Endothelial cell (in vitro differentiated cells): ENCODE measurements around the gene PLCB1. TPM values are rescaled to one million over a fixed set of nuclear protein-coding genes. Genes with fewer than 3 reads are reported as not detected.
"Not testable (repeated sequence)": the region's sequence is repeated elsewhere in the genome, so short reads cannot be mapped to it uniquely, and the experiment has no call there.

Experiments used
- DNase-seq: peaks from one replicate; pipeline ENCODE4 v3.0.0; 2021; ENCODE audit warnings: low spot score
- H3K27ac Mint-ChIP-seq: one replicate; pipeline ENCODE4 v1.8.0; 2021; ENCODE audit warnings: mixed read lengths, inconsistent platforms; ENCODE audit not compliant: unreplicated experiment
- H3K27me3 Mint-ChIP-seq: one replicate; pipeline ENCODE4 v1.8.0; 2021; ENCODE audit warnings: mild to moderate bottlenecking, moderate library complexity, mixed read lengths, inconsistent platforms; ENCODE audit not compliant: unreplicated experiment
- H3K36me3 Mint-ChIP-seq: one replicate; pipeline ENCODE4 v1.8.0; 2021; ENCODE audit warnings: mild to moderate bottlenecking, low read depth, mixed read lengths, inconsistent platforms; ENCODE audit not compliant: unreplicated experiment
- H3K4me1 Mint-ChIP-seq: one replicate; pipeline ENCODE4 v1.8.0; 2021; ENCODE audit warnings: mild to moderate bottlenecking, mixed read lengths, inconsistent platforms; ENCODE audit not compliant: unreplicated experiment
- H3K4me3 Mint-ChIP-seq: one replicate; pipeline ENCODE4 v1.8.0; 2021; ENCODE audit warnings: mild to moderate bottlenecking, mixed read lengths, inconsistent platforms; ENCODE audit not compliant: unreplicated experiment
- H3K9me3 Mint-ChIP-seq: one replicate; pipeline ENCODE4 v1.8.0; 2021; ENCODE audit warnings: mixed read lengths, inconsistent platforms; ENCODE audit not compliant: unreplicated experiment
- total RNA-seq: library from RNA; stranded (reverse); fragmentation: NEBNext Ultra II Directional; extraction: Animal tissue kit (Norgen Biotek cat#: 25700); gene quantifications from one replicate; pipeline ENCODE4 v1.2.1, GENCODE V29; 2021; ENCODE audit not compliant: unreplicated experiment
- TF ChIP-seq, protein P1 (sequence below): fragments of 200-600 bp; sonication (generic); IDR thresholded peaks from one replicate; pipeline ENCODE4 v1.5.0; 2021; ENCODE audit warnings: antibody characterized with exemption; ENCODE audit not compliant: unreplicated experiment

PLCB1 gene
- total RNA-seq, 1 donor from 2014 or later: 8.1 TPM

DNA sequence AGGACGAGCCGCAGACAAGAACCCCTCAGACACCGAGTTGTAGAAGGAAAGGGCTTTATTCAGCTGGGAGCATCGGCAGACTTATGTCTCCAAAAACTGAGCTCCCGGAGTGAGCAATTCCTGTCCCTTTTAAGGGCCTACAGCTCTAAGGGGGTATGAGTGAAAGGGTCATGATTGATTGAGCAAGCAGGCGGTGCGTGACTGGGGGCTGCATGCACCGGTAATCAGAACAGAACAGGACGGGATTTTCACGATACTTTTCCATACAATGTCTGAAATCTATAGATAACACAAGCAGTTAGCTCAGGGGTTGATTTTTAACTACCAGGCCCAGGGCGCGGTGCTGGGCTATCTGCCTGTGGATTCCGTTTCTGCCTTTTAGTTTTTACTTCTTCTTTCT, 710.5 kb downstream of the PLCB1 start:
- H3K9me3 Mint-ChIP-seq: no peaks in the 10 kb centered on the region
- no peaks in the 10 kb centered on the region for H3K4me1 Mint-ChIP-seq
- no peaks in the 10 kb centered on the region for H3K36me3 Mint-ChIP-seq
- no peaks in the 10 kb centered on the region for H3K27me3 Mint-ChIP-seq
- no peak overlapping the region for H3K27ac Mint-ChIP-seq
- DNase-seq: no peak
- no peak overlapping the region for H3K4me3 Mint-ChIP-seq
- TF ChIP-seq, protein P1, sequence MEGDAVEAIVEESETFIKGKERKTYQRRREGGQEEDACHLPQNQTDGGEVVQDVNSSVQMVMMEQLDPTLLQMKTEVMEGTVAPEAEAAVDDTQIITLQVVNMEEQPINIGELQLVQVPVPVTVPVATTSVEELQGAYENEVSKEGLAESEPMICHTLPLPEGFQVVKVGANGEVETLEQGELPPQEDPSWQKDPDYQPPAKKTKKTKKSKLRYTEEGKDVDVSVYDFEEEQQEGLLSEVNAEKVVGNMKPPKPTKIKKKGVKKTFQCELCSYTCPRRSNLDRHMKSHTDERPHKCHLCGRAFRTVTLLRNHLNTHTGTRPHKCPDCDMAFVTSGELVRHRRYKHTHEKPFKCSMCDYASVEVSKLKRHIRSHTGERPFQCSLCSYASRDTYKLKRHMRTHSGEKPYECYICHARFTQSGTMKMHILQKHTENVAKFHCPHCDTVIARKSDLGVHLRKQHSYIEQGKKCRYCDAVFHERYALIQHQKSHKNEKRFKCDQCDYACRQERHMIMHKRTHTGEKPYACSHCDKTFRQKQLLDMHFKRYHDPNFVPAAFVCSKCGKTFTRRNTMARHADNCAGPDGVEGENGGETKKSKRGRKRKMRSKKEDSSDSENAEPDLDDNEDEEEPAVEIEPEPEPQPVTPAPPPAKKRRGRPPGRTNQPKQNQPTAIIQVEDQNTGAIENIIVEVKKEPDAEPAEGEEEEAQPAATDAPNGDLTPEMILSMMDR: no peak

DNA sequence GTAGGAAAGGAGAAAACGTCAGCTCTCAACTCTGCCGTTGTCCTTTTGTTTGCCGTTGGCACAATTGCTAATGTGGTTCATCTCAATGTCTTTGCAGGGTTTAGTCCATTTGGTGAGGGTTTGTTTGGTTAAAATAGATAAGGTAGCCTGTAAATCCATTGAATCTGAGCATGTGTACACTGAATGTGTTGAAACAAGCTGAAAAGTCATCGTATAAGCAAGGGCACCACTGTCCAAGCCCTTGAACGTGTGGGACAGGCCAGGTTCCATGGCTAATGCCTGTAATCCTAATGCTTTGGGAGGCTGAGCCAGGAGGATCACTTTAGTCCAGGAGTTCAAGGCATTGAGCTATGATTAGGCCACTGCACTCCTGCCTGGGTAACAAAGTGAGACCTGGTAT, 712.1 kb downstream of the PLCB1 start:
- H3K9me3 Mint-ChIP-seq: no peaks in the 10 kb centered on the region
- H3K4me3 Mint-ChIP-seq: no peak overlapping the region
- no peaks in the 10 kb centered on the region for H3K4me1 Mint-ChIP-seq
- no peaks in the 10 kb centered on the region for H3K36me3 Mint-ChIP-seq
- TF ChIP-seq, protein P1: no peak
- no peaks in the 10 kb centered on the region for H3K27me3 Mint-ChIP-seq
- no peak overlapping the region for H3K27ac Mint-ChIP-seq
- DNase-seq: no peak

DNA sequence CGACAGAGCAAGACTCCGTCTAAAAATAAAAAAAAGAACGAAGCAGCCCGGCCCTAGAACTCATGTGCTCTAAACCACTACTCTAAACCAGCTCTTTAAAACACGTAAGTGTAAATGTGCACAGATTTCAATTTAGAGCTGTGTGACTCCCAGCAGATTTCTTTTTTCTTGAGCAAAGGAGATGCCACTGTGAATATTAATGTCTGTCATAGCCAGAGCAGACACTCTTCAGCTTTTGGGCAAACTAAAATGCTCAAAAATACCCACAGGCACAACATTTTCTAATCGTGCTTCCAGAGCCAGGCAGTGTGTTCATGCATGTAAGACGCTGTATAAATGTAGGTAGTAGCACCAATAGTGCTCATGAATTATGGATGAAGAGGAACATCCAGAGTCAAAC, 717.9 kb downstream of the PLCB1 start:
- Mint-ChIP-seq H3K27me3 (no peaks in the 10 kb centered on the region), H3K4me3 (no peak overlapping the region), H3K27ac (no peak overlapping the region), H3K9me3 (no peaks in the 10 kb centered on the region), H3K36me3 (no peaks in the 10 kb centered on the region), H3K4me1 (no peaks in the 10 kb centered on the region)
- no peak for DNase-seq
- TF ChIP-seq, protein P1: no peak

DNA sequence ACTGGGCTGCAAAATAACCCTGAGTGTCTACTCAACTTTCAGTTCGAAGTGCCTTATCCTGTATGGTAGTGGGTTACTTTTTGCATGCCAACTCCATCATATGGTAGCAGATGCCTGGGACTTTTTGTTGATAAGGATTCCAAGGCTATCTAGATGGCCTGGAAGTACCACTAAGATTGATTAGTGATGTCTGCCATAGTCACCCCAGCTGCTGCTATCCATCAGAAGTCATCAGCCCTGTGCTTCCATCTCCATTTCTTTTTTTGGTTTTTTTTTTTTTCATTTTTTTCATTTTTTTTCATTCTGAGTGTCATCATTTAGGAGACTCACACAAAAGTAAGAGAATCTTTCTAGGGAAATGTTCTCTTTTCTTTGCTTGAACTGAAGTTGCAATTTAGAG, 719.4 kb downstream of the PLCB1 start:
- no peaks in the 10 kb centered on the region for H3K27me3 Mint-ChIP-seq
- no peak overlapping the region for H3K27ac Mint-ChIP-seq
- H3K36me3 Mint-ChIP-seq: no peaks in the 10 kb centered on the region
- no peak overlapping the region for H3K4me3 Mint-ChIP-seq
- DNase-seq: no peak
- H3K9me3 Mint-ChIP-seq: no peaks in the 10 kb centered on the region
- no peaks in the 10 kb centered on the region for H3K4me1 Mint-ChIP-seq
- TF ChIP-seq, protein P1: no peak

DNA sequence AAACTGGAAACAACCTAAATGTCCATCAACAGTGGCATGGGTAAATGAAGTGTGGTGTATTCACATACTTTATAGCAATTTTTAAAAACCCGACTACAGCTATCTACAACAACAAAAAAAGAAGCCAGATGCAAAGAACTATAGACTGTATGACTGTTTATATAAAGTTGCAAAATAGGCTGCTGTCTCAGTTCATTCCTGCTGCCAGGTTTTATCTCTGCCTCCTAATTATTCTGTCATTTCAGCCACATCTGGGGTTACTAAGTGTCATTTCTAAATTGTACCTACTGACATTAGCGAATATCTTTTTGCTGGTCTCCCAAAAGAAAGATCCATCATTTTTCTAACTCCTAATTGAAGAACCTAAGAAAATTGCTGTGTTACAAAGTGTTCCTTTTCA, 719.9 kb downstream of the PLCB1 start:
- H3K9me3 Mint-ChIP-seq, H3K4me3 Mint-ChIP-seq, H3K27ac Mint-ChIP-seq: not testable (repeated sequence)

DNA sequence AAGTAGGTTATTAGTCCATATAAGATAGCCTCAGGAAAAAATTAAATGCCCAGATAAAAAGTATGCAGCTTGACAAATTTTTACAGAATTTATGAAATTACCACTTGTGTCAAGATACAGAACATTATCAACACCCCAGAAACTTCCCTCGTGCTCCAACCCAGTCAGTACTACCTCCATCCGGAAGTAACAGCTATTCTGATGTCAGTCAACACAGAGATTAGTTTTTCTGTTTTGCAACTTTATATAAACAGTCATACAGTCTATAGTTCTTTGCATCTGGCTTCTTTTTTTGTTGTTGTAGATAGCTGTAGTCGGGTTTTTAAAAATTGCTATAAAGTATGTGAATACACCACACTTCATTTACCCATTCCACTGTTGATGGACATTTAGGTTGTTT, 721.1 kb downstream of the PLCB1 start:
- DNase-seq, H3K9me3 Mint-ChIP-seq, H3K36me3 Mint-ChIP-seq, H3K27me3 Mint-ChIP-seq, H3K27ac Mint-ChIP-seq, H3K4me1 Mint-ChIP-seq, H3K4me3 Mint-ChIP-seq: not testable (repeated sequence)

More for the DNA sequence above, 719.9 kb downstream of the PLCB1 start:
- not testable (repeated sequence) for DNase-seq, H3K4me1 Mint-ChIP-seq, H3K36me3 Mint-ChIP-seq, H3K27me3 Mint-ChIP-seq
